ENCODE data around the gene DOCK9. TPM values are rescaled to one million over a fixed set of nuclear protein-coding genes. Genes with fewer than 3 reads are reported as not detected.

The DOCK9 gene
- total RNA-seq, 1 experiment from 2014 or later = 4.5 TPM

- no peak overlapping the region for H3K4me3 ChIP-seq (ENCODE audit: low read depth, low read length, poor library complexity, severe bottlenecking)
- no peaks in the 10 kb centered on the region for H3K4me1 ChIP-seq (ENCODE audit: insufficient read depth, low read length, poor library complexity, severe bottlenecking)
- TF ChIP-seq CTCF (conservative IDR thresholded peaks at IDR 0.05; ENCODE audit: low read depth, low read length) = peak; percentile 91
- TF ChIP-seq EZH2 (IDR thresholded peaks at IDR 0.05; ENCODE audit: borderline replicate concordance, low read depth, low read length, poor library complexity, severe bottlenecking) = no peak
- no peaks in the 10 kb centered on the region for H3K36me3 ChIP-seq (ENCODE audit: insufficient read depth, low read length, poor library complexity, severe bottlenecking)
- intact Hi-C loops (cut with micrococcal nuclease; ENCODE audit: unreplicated experiment) = loop anchor here (5.0 to 10.0 kb wide), 5 partner anchors 168 to 983 kb away; no protein-coding TSS in a partner anchor
- ChIA-PET CTCF (interaction anchor here (0.5 to 1.2 kb wide), 7 partner anchors 96 to 807 kb away, joined by 3 to 13 read pairs (median 5); no protein-coding TSS in a partner anchor), POLR2A (ENCODE audit: low non-redundant PET) (no interaction called here)
- no TSS peak for BruUV-seq (replicated peaks)
- peak; percentile 67 for DNase-seq (ENCODE audit: low spot score)
- H3K27me3 ChIP-seq (replicated peaks; ENCODE audit: insufficient read depth, low read depth, low read length, poor library complexity) = no peaks in the 10 kb centered on the region
- H3K9me3 ChIP-seq (ENCODE audit: low read depth, low read length, poor library complexity, severe bottlenecking) = no peaks in the 10 kb centered on the region
- no peak overlapping the region for H3K27ac ChIP-seq (ENCODE audit: low read depth, low read length, poor library complexity, severe bottlenecking)
Measured at GRCh38 chr13:98839856-98840769, 137.8 kb downstream of the DOCK9 start.

DNA sequence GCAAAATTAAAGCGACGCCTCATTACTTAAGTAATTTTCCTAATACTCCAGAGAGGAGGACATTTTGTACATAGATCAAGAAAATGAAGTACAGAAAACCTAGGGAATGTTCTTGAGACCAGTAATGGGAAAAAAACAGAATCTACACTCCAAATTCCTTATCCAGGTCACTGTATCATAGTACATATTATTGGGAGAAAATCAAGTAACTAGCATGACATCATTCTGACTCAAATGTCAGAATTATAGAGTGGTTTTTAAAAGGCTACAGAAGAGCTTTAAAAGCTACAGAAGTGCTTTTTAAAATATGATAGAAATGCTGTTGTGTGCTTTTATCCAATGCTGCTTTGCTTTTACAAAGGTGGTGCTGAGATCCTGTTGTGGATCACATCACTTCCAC is 139.1 kb downstream of the DOCK9 start:
- Histone ChIP-seq H3K36me3 (ENCODE audit: insufficient read depth, low read length, poor library complexity, severe bottlenecking) (no peaks in the 10 kb centered on the region), H3K4me1 (ENCODE audit: insufficient read depth, low read length, poor library complexity, severe bottlenecking) (no peaks in the 10 kb centered on the region), H3K27me3 (replicated peaks; ENCODE audit: insufficient read depth, low read depth, low read length, poor library complexity) (no peaks in the 10 kb centered on the region), H3K27ac (ENCODE audit: low read depth, low read length, poor library complexity, severe bottlenecking) (no peak overlapping the region), H3K9me3 (ENCODE audit: low read depth, low read length, poor library complexity, severe bottlenecking) (no peaks in the 10 kb centered on the region), H3K4me3 (ENCODE audit: low read depth, low read length, poor library complexity, severe bottlenecking) (no peak overlapping the region)
- CTCF ChIA-PET = interaction anchor here (1.0 kb wide), 1 partner anchor 805 kb away, joined by 4 read pairs; no protein-coding TSS in a partner anchor
- DNase-seq (ENCODE audit: low spot score) = no peak
- BruUV-seq (replicated peaks) = no TSS peak
- intact Hi-C loops (cut with micrococcal nuclease; ENCODE audit: unreplicated experiment) = no loop called here
- TF ChIP-seq EZH2 (IDR thresholded peaks at IDR 0.05; ENCODE audit: borderline replicate concordance, low read depth, low read length, poor library complexity, severe bottlenecking) (no peak), CTCF (conservative IDR thresholded peaks at IDR 0.05; ENCODE audit: low read depth, low read length) (no peak)
- POLR2A ChIA-PET (ENCODE audit: low non-redundant PET) = no interaction called here

- no peaks in the 10 kb centered on the region for H3K9me3 ChIP-seq (ENCODE audit: low read depth, low read length, poor library complexity, severe bottlenecking)
- BruUV-seq (replicated peaks) = no TSS peak
- intact Hi-C loops (cut with micrococcal nuclease; ENCODE audit: unreplicated experiment) = no loop called here
- no peak overlapping the region for H3K27ac ChIP-seq (ENCODE audit: low read depth, low read length, poor library complexity, severe bottlenecking)
- DNase-seq (ENCODE audit: low spot score) = no peak
- ChIA-PET POLR2A (ENCODE audit: low non-redundant PET) (no interaction called here), CTCF (no interaction called here)
- H3K27me3 ChIP-seq (replicated peaks; ENCODE audit: insufficient read depth, low read depth, low read length, poor library complexity) = no peaks in the 10 kb centered on the region
- no peak for TF ChIP-seq EZH2 (IDR thresholded peaks at IDR 0.05; ENCODE audit: borderline replicate concordance, low read depth, low read length, poor library complexity, severe bottlenecking)
- no peak for TF ChIP-seq CTCF (conservative IDR thresholded peaks at IDR 0.05; ENCODE audit: low read depth, low read length)
- no peak overlapping the region for H3K4me3 ChIP-seq (ENCODE audit: low read depth, low read length, poor library complexity, severe bottlenecking)
- no peaks in the 10 kb centered on the region for H3K4me1 ChIP-seq (ENCODE audit: insufficient read depth, low read length, poor library complexity, severe bottlenecking)
- no peaks in the 10 kb centered on the region for H3K36me3 ChIP-seq (ENCODE audit: insufficient read depth, low read length, poor library complexity, severe bottlenecking)
Measured at GRCh38 chr13:98837896-98838295, 140.0 kb downstream of the DOCK9 start.

Measured in A673 (cell line).